Measurements from ENCODE around the gene ADD1. TPM values are rescaled to one million over a fixed set of nuclear protein-coding genes. Genes with fewer than 3 reads are reported as not detected.

Gene ADD1
- total and polyA plus RNA-seq, 5 experiments from 2014 or later, result 129 to 309 (median 151) TPM

- POLR2A ChIA-PET, result interaction anchor here (0.6 to 1.7 kb wide), 2 partner anchors 20 to 108 kb away, joined by 4 to 6 read pairs; no protein-coding TSS in a partner anchor
- Mint-ChIP-seq H3K4me1 (peaks cover 26 to 83% (median 68%) of the 10 kb centered on the region in 4 donors), H3K9me3 (no peaks in the 10 kb centered on the region), H3K4me3 (peak overlapping the region in 3 of 10 donors; percentile 2 to 27 (median 5)), H3K36me3 (peaks cover 0 to 32% (median under 1%) of the 10 kb centered on the region in 3 donors), H3K27me3 (no peaks in the 10 kb centered on the region), H3K27ac (peak overlapping the region in 9 of 10 donors; percentile 2 to 85 (median 72))
- peak in 1 of 2 donors; percentile 56 for ATAC-seq
- DNase-seq, result peak in 1 of 10 donors; percentile 3
Measured at GRCh38 chr4:2871911-2872310, 28.3 kb downstream of the ADD1 start.

GRCh38 chr4:2873329-2873728, 29.7 kb downstream of the ADD1 start:
- H3K27ac Mint-ChIP-seq, result peak overlapping the region in 5 of 10 donors; percentile 8 to 59 (median 19)
- peaks cover 0 to 42% (median 2%) of the 10 kb centered on the region in 3 donors for H3K36me3 Mint-ChIP-seq
- H3K27me3 Mint-ChIP-seq, result no peaks in the 10 kb centered on the region
- POLR2A ChIA-PET, result interaction anchor here (0.9 kb wide), 1 partner anchor 90 kb away, joined by 3 read pairs; the partner anchor contains the start of genes GRK4 and NOP14
- no peak overlapping the region for H3K4me3 Mint-ChIP-seq
- peaks cover 28 to 82% (median 66%) of the 10 kb centered on the region in 4 donors for H3K4me1 Mint-ChIP-seq
- H3K9me3 Mint-ChIP-seq, result no peaks in the 10 kb centered on the region
- DNase-seq, result no peak
- ATAC-seq, result no peak

- Mint-ChIP-seq H3K27me3 (no peaks in the 10 kb centered on the region), H3K36me3 (peaks cover 0 to 51% (median 4%) of the 10 kb centered on the region in 3 donors), H3K9me3 (no peaks in the 10 kb centered on the region), H3K4me1 (peaks cover 26 to 72% (median 59%) of the 10 kb centered on the region in 4 donors), H3K4me3 (no peak overlapping the region), H3K27ac (peak overlapping the region in 1 of 10 donors; percentile 63)
- ATAC-seq (no peak), DNase-seq (no peak)
- POLR2A ChIA-PET, result no interaction called here
Measured at GRCh38 chr4:2874861-2875260, 31.2 kb downstream of the ADD1 start.

- Mint-ChIP-seq H3K27ac (peak overlapping the region in 4 of 10 donors; percentile 28 to 75 (median 40)), H3K36me3 (peaks cover 0 to 58% (median 4%) of the 10 kb centered on the region in 3 donors), H3K9me3 (no peaks in the 10 kb centered on the region), H3K4me3 (no peak overlapping the region), H3K4me1 (peaks cover 24 to 68% (median 53%) of the 10 kb centered on the region in 4 donors), H3K27me3 (no peaks in the 10 kb centered on the region)
- POLR2A ChIA-PET, result interaction anchor here (0.5 kb wide), 1 partner anchor 14 kb away, joined by 4 read pairs; no protein-coding TSS in a partner anchor
- DNase-seq, result no peak
- no peak for ATAC-seq
Measured at GRCh38 chr4:2875556-2875955, 31.9 kb downstream of the ADD1 start.

- POLR2A ChIA-PET, result no interaction called here
- Mint-ChIP-seq H3K4me3 (no peak overlapping the region), H3K36me3 (peaks cover 0 to 72% (median 6%) of the 10 kb centered on the region in 3 donors), H3K9me3 (no peaks in the 10 kb centered on the region), H3K4me1 (peaks cover 17 to 46% (median 31%) of the 10 kb centered on the region in 4 donors), H3K27me3 (no peaks in the 10 kb centered on the region), H3K27ac (peak overlapping the region; percentile 21 to 90 (median 43))
- DNase-seq (no peak), ATAC-seq (no peak)
Measured at GRCh38 chr4:2878346-2878745, 34.7 kb downstream of the ADD1 start.

- Mint-ChIP-seq H3K4me1 (peaks cover 17 to 42% (median 28%) of the 10 kb centered on the region in 4 donors), H3K4me3 (no peak overlapping the region), H3K36me3 (peaks cover 0 to 79% (median 6%) of the 10 kb centered on the region in 3 donors), H3K9me3 (no peaks in the 10 kb centered on the region), H3K27ac (peak overlapping the region in 8 of 10 donors; percentile 21 to 90 (median 72)), H3K27me3 (no peaks in the 10 kb centered on the region)
- no peak for DNase-seq
- POLR2A ChIA-PET, result no interaction called here
- no peak for ATAC-seq
Measured at GRCh38 chr4:2879026-2879425, 35.4 kb downstream of the ADD1 start.

GRCh38 chr4:2881431-2881830, 37.8 kb downstream of the ADD1 start:
- Mint-ChIP-seq H3K27ac (peak overlapping the region in 3 of 10 donors; percentile 11 to 57 (median 34)), H3K4me3 (no peak overlapping the region), H3K27me3 (no peaks in the 10 kb centered on the region), H3K36me3 (peaks cover 0 to 94% (median 15%) of the 10 kb centered on the region in 3 donors), H3K4me1 (peaks cover 19 to 35% (median 25%) of the 10 kb centered on the region in 4 donors), H3K9me3 (no peaks in the 10 kb centered on the region)
- POLR2A ChIA-PET, result interaction anchor here (1.0 kb wide), 1 partner anchor 34 kb away, joined by 3 read pairs; no protein-coding TSS in a partner anchor
- ATAC-seq (no peak), DNase-seq (no peak)

- Mint-ChIP-seq H3K4me3 (no peak overlapping the region), H3K9me3 (no peaks in the 10 kb centered on the region), H3K27ac (no peak overlapping the region), H3K27me3 (no peaks in the 10 kb centered on the region), H3K4me1 (peaks cover 17 to 30% (median 23%) of the 10 kb centered on the region in 4 donors), H3K36me3 (peaks cover 0 to 94% (median 17%) of the 10 kb centered on the region in 3 donors)
- POLR2A ChIA-PET, result interaction anchor here (0.6 kb wide), 1 partner anchor 239 kb away, joined by 3 read pairs; no protein-coding TSS in a partner anchor
- no peak for DNase-seq
- ATAC-seq, result no peak
Measured at GRCh38 chr4:2882341-2882740, 38.7 kb downstream of the ADD1 start.

GRCh38 chr4:2886161-2886560, 42.5 kb downstream of the ADD1 start:
- POLR2A ChIA-PET, result no interaction called here
- ATAC-seq (no peak), DNase-seq (no peak)
- H3K9me3 Mint-ChIP-seq, result no peaks in the 10 kb centered on the region
- peaks cover 0 to 75% (median 15%) of the 10 kb centered on the region in 3 donors for H3K36me3 Mint-ChIP-seq
- no peaks in the 10 kb centered on the region for H3K27me3 Mint-ChIP-seq
- H3K27ac Mint-ChIP-seq, result peak overlapping the region in 4 of 10 donors; percentile 33 to 65 (median 40)
- peaks cover 0 to 14% (median 7%) of the 10 kb centered on the region in 4 donors for H3K4me1 Mint-ChIP-seq
- H3K4me3 Mint-ChIP-seq, result no peak overlapping the region

- Mint-ChIP-seq H3K4me1 (peaks cover 0 to 16% (median 8%) of the 10 kb centered on the region in 4 donors), H3K27ac (peak overlapping the region in 3 of 10 donors; percentile 43 to 65 (median 57)), H3K36me3 (peaks cover 0 to 75% (median 15%) of the 10 kb centered on the region in 3 donors), H3K4me3 (no peak overlapping the region), H3K9me3 (no peaks in the 10 kb centered on the region), H3K27me3 (no peaks in the 10 kb centered on the region)
- POLR2A ChIA-PET, result no interaction called here
- no peak for DNase-seq
- ATAC-seq, result no peak
Measured at GRCh38 chr4:2886622-2887021, 43.0 kb downstream of the ADD1 start.

- Mint-ChIP-seq H3K4me1 (peaks cover 0 to 18% (median 10%) of the 10 kb centered on the region in 4 donors), H3K27ac (peak overlapping the region in 6 of 10 donors; percentile 39 to 67 (median 62)), H3K9me3 (no peaks in the 10 kb centered on the region), H3K36me3 (peaks cover 0 to 71% (median 15%) of the 10 kb centered on the region in 3 donors), H3K4me3 (no peak overlapping the region), H3K27me3 (no peaks in the 10 kb centered on the region)
- POLR2A ChIA-PET, result no interaction called here
- no peak for DNase-seq
- no peak for ATAC-seq
Measured at GRCh38 chr4:2887343-2887742, 43.7 kb downstream of the ADD1 start.

- no peak for DNase-seq
- ATAC-seq, result no peak
- H3K4me1 Mint-ChIP-seq, result peaks cover 0 to 19% (median 10%) of the 10 kb centered on the region in 4 donors
- POLR2A ChIA-PET, result no interaction called here
- no peak overlapping the region for H3K4me3 Mint-ChIP-seq
- H3K27ac Mint-ChIP-seq, result peak overlapping the region in 3 of 10 donors; percentile 42 to 63 (median 47)
- H3K36me3 Mint-ChIP-seq, result peaks cover 0 to 67% (median 15%) of the 10 kb centered on the region in 3 donors
- H3K9me3 Mint-ChIP-seq, result no peaks in the 10 kb centered on the region
- H3K27me3 Mint-ChIP-seq, result no peaks in the 10 kb centered on the region
Measured at GRCh38 chr4:2888886-2889285, 45.2 kb downstream of the ADD1 start.

- no peak for ATAC-seq
- Mint-ChIP-seq H3K4me1 (peaks cover 0 to 8% (median 6%) of the 10 kb centered on the region in 4 donors), H3K27me3 (no peaks in the 10 kb centered on the region), H3K36me3 (peaks cover 0 to 68% (median 10%) of the 10 kb centered on the region in 3 donors), H3K4me3 (no peak overlapping the region), H3K9me3 (no peaks in the 10 kb centered on the region), H3K27ac (peak overlapping the region; percentile 6 to 83 (median 63))
- DNase-seq, result no peak
- POLR2A ChIA-PET, result no interaction called here
Measured at GRCh38 chr4:2891294-2891693, 47.6 kb downstream of the ADD1 start.

Measured in naive thymus-derived CD8-positive, alpha-beta T cell (primary cell).